Stimulated activated CD8-positive, alpha-beta memory T cell treated with anti-CD3 and anti-CD28 coated beads, Interleukin-12 subunit alpha, Interleukin-12 subunit beta, amount 100 ng/mL, for 24 hours (primary cell): ENCODE results near the gene CELSR3.

Source experiments
- DNase-seq: peaks from one replicate; pipeline ENCODE4 v3.0.0-alpha.2; 2020; ENCODE audit errors: extremely low read depth

The CELSR3 gene

DNA sequence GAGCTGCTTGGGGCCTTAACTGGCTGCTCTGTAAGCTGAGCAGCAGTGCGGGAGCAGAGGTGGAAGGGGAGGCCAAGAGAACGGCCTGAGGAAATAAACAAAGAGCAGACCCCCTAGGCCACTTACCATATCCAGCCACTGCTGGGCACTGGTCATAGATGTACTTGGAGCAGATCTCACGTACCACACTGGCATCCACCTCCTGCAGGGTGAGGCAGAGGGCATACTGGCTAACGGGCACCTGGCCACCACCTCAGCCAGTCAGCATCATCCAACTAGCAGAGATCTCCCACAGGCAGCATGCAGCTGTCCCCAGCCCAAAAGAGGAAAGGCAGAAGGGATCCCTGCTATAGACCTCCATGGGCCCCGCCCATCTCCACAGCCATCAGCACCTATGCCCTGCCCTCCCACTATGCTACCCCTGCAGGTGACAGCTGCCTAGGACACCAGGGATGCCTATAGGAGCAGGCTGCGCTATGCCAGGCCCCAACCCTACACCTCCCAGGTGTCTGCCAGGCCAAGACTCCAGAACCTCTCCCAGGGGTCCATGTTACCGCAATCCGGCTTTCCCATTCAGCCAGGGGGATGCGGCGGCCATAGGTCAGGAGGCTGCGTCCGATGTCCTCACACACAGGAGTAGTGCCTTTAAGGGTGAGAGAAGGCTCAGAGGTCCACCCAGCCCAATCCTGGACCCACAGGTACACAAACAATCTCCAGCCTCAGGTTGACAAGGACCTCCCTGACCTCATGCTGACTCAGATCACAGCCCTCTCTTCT, 63.0 kb downstream of the CELSR3 start:
- DNase-seq = no peak

DNA sequence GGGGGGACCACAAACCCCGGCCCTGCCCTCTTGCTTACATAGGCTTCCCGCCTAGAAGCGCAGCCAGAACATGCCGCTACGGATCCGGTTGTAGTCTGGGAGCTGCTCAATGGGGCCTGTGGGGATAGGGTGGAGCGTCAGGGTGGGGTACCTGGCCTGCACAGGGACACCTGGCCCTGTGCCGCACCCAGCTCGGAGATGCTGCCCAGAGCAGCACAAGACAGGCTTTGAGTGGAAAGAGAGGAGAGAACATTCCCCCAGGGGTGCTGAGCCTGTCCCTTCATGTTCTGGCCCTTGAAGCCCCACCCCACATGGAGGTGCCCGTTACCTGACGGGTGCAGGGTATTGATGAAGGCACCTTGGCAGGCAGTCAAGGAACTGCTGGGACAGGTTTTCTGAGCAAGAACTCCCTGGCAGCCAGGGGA, 63.6 kb downstream of the CELSR3 start:
- DNase-seq = no peak

DNA sequence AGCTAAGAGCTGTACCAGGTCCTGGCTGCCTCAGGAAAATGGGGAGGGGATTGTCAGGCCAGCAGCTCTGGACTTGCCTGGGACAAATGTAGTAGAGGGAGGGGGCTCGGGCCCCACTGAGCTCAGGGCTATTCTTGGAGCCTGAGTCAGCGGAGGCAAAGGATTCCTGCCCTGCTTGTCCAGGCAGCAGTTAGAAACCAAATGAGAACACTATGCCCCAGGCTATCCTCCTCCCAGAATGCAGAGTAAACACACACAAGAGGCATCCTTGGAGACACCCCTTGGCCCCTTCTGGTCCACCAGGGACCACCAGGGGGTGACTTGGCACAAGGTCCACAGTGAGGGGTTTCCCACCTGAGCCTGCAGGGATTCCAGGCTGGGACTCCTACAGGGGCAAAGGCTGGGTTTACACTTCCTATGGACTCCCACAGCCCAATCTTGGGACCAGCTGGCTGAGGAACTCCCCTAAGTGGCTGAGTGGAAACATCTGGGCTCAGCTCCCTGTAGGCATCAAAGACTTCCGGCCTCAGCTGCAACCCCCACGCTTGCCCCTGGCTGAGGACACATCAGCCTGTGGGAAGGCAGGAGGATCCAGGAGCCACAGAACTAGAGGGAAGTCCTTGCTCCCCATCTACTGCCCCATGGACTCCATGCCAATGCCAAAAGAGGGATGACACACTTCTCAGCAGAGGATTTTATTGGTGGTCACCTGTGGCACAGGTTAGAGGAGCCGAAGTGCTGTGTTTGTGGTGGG, 64.2 kb downstream of the CELSR3 start:
- DNase-seq = no peak

DNA sequence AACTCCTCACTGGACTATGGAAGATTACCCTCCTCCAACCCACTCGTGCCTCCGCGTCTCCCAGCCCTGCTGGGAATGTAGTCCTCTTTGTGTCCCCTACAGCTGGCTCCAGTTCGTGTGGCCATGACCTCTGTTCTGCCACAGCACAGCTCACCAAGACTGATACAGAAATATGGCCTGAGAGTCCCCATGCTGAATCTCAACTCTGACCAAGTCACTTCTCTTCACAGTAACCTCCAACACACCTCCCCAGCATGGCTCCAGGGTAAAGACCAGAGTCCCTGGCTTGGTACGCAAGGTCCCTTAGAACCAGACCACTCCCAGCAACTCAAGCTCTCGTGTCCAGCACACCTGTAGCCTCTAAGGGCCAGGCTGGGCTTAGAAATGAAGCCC, 65.3 kb downstream of the CELSR3 start:
- DNase-seq = no peak

DNA sequence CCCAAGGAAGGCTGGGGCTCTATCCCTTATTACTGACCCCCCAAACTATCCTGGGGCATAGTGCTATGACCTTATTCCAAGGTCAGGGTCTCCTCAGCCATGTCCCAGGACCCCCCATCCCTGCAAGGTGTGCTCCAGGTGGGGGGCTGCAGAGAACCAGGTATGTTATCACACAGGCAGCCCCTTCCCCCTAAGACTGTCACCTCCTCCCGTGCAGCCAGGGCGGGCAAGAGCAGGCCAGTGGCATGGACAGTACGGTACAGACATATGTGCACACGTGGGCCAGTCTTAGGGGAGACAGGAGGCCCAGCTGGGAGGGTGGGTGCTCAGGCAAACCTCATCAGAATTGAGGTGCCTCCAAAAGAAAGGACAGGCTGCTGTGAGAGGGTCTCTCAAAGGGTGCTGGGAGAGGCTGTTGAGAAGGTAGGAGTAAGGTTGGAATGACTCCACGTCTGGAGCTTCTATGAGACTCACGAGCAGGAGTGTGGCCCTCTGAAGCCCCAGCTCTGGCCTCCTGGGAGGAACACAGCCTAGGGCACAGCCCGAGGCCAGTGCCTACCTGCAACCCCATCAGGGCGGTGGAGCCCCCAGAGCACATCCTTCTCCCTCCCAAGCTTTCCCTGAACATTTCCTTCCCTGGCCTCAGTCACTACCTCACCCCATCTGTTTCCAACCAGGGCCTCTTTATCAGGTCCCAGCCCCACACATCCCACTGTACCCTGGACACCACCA, 65.8 kb downstream of the CELSR3 start:
- no peak for DNase-seq

DNA sequence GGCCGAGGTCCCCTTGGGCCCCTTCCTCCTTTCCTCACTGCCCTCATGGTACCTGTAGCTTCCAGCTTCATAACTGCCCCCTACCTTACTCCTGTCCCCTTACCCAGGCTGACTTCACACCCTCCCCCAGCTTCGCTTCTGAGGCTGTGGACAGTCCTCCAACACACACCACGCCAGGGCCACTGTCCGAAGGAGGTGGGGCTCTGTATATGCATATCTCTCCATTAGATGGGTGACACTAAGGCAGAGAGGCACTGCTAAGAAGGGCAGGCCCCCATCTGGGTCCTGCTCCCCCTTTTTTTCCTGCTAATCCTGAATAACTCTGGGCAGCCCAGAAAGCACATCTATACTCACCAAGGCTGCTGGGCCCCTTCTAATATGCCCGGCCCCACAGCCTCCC, 66.5 kb downstream of the CELSR3 start:
- DNase-seq = no peak

DNA sequence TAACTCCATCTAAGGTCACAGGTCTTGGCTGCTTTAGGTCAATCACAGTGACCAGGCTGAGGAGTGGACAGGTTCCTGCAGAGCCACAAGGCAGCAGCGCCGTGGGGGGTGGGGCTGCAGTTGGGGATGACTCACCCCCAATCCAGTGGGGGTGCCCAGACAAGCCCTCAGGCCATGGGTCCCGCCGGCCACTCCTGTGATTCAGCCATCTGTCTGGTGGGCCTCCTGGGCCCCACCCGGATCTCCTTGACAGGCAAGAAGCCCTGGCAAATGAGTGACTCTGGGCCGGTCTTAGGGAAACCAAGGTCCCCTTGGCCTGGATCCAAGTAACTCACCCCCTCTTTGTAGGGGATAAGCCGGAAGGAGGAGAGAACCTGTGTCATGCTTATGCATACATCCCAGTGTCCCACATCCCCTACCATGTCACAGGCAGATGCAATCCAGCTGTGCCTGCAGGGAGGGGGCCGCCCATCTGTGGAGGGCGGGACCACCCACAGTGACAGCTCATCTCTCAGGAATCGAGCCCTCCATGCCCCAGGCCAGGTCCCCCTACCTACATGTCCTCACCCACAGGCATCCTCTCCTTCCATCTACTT, 67.1 kb downstream of the CELSR3 start:
- no peak for DNase-seq

DNA sequence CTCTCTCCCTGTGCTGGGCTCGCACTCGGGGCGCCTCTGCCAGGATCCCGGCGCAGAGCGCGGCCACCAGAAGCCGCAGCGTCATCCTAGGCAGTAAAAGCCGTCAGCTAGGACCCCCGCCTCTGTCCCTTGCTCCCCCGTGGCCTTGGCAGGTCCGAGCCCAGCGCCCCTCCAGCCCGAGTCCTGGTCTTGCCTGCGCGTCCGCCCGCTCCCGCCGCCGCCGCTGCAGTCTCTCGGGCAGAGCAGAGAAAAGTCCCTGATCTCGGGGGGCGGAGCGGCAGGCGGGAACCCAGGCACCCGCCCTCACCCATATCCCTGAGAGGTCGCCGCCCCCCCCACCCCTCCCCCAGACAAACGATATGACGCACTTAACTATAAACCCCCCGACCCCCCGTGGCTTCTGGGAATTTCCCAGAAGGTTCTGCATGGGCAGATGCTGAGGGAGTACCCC, 67.6 kb downstream of the CELSR3 start, which contains the start of gene COL7A1:
Gene COL7A1 (minus strand): TSS at position 255 of the 451 bp plus-strand sequence. CDS start 170 bp downstream, at position 85.
- no peak for DNase-seq

DNA sequence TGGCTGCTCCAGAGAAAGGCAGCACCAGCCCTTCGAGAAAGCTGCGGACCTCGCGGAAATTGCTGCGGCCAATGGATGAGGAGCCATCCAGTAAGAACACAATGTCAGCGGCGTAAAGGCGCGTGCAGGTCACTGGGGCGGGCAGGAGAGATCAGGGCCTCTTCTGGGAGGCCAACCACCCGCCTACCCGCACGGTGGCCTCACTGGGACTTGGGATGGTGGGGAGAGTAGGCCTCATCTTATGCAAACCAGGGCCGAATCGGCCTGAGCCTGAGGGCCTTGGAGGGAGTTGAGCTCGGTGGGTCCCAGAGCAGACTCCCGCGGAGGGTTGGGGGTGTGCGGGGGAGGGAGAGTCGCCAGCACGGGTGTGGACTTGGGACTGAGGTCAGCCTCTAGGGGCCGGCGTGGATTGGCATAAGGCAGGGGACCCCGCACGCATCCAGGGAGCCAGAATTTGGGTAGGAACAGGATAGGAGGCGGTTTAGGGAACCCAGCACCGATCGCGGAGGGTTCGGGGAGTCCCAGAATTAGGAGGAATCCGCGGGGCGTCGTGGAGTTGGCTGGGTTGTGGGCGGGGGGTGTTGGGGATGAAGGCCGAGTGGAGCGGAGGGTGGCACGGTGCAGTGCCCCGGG, 68.2 kb downstream of the CELSR3 start:
- no peak for DNase-seq

DNA sequence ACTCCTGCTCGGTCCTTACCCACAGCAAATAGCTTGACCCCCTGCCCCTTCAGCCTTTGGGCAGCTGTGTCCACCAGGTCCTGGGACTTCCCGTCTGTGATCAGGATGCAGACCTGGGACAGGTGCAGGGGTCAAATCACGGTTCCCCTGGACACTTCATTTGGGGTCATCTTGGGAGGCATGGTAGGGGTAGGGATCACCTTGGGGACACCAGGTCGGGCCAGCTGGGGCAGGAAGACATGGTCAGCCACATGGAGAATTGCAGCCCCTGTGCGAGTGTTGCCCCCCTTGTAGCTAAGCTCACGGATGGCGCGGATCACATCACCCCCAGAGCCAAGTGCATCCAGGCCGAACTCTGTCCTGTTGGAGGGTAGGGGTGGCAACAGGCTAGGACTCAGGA, 69.3 kb downstream of the CELSR3 start:
- DNase-seq = no peak

DNA sequence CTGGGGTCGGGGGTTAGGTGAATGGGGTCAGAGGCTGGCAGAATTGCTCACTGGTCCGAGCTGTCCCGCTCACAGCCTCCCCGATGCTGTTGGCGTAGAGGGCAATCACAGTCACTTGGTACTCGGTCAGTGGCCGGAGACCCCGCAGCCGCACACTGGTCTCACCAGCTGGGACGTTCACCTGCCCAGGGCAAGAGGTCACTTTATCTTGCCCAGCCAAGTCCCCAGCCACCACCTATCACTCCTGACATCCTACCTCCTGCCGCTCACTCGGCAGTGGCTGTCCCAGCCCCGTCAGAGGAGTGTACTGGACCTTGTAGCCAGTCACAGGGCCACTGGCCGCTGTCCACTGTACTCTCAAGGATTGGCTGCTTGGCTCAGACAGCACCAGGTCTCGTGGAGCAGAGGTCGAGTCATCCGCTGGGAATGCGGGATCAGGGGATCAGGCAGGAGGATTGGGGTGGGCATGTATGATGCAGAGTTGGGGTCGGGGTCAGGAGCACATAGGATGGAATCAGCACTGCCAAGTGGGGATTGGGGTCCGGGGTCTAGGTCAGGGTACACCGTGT, 70.1 kb downstream of the CELSR3 start:
- DNase-seq = no peak

DNA sequence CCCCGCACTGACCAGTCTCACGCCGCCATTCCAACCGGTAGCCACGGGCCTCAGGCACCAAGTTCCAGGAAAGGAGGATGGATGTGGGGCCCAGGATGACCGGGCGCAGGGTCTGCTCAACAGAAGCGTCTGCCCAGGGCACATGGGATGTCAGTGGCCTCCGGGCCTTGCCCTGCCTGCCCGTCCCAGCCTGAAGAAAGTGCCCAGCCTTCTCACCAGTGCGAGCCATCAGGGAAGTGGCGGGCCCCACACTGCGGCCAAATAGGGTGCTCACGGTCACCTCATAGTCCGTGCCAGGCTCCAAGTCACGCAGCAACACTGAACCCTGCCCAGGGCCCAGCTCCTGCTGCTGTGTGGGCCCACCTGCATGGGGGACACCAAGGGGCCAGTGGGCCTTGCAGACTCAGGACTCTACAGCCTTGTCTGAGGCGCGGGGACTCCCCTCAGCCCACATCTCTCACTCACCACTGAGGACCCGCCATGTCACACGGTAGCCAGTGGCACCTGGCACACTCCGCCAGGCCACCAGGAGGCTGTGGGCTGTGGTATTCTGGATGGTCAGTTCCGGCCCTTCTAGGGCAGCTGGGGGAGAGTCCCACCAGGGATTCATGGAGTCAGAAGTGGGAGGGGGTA, 70.7 kb downstream of the CELSR3 start:
- DNase-seq = no peak

DNA sequence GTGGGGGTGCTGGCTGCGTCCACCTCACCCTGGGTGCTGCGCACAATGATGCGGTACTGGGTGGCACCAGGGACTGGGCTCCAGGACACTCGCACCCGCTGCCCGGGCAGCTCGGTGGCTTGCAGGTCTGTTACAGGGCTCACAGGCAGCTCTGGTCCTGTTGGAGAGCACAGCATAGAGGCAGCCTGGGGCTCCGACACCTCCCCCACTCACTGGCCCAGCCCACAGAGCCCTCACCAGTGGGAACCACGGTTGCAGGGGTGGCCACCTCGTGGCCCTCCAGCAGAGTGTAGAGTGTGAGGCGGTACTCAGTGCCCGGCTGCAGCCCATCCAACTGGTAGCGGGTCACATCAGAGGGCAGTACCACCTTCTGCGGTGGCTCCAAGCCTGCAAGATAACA, 71.2 kb downstream of the CELSR3 start:
- DNase-seq = no peak

DNA sequence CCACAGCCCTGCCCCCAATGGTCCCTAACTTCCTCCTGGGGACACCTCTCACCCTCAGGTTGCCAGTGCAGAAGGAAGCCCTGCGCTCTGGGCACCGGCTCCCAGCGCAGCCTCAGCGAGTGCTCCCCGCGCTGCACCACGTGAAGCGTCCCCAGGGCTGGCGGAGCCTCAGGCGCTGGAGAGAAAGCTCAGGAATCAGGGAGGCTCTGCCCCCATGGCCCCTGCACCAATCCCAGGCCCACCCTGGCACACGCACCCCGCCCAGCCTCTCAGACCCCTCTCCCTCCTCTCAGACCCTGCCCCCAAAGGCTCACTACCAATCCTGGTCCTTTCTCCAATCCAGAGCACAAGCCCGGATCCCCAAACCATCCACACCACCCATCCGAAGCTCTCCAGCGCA, 74.5 kb downstream of the CELSR3 start:
- no peak for DNase-seq

DNA sequence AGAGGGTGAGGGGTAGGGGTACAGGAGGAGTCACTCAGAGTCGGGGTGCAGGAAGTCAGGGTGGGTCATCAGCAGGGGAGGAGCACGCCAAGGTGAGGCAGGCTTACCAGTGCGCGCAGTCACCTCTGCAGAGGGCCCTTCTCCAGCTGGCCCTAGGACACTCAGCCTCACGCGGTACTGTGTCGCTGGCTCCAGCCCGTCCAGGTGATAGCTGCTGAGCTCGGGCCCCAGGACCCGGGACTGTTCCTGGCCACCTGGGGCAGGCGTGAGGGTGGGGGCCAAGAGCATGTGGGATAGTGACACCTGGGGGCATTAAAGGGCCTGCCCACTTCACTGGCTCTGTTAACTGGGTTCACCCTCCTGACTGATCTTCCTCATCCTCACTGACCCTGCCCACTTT, 75.0 kb downstream of the CELSR3 start:
- DNase-seq = no peak
